Osteoblast (primary cell): ENCODE measurements around the gene ERC1. TPM values are rescaled to one million over a fixed set of nuclear protein-coding genes. Genes with fewer than 3 reads are reported as not detected.

Experiments
- DNase-seq: peaks from one replicate; pipeline ENCODE4 v3.0.0; 2011; ENCODE audit warnings: low spot score, mixed read lengths; ENCODE audit not compliant: insufficient read length; ENCODE audit errors: missing footprints
- H2AFZ ChIP-seq: 2 replicates; pipeline ENCODE4 v1.6.0; 2011; ENCODE audit warnings: mild to moderate bottlenecking, low read length
- H3K27ac ChIP-seq: 2 replicates; pipeline ENCODE4 v1.5.1; 2011; ENCODE audit warnings: mild to moderate bottlenecking, low read depth, low read length, moderate library complexity
- H3K27me3 ChIP-seq: 2 replicates; pipeline ENCODE4 v1.6.0; 2012; ENCODE audit warnings: mild to moderate bottlenecking, control low read depth, inconsistent platforms, low read length, moderate library complexity; ENCODE audit not compliant: insufficient read depth
- H3K36me3 ChIP-seq: 2 replicates; pipeline ENCODE4 v1.5.1; 2011; ENCODE audit warnings: mild to moderate bottlenecking, low read length, control low read depth, moderate library complexity; ENCODE audit not compliant: insufficient read depth
- H3K4me1 ChIP-seq: 2 replicates; pipeline ENCODE4 v1.5.1; 2011; ENCODE audit warnings: mild to moderate bottlenecking, low read length, control low read depth, moderate library complexity; ENCODE audit not compliant: insufficient read depth
- H3K4me2 ChIP-seq: 2 replicates; pipeline ENCODE4 v1.6.0; 2011; ENCODE audit warnings: mild to moderate bottlenecking, low read length; ENCODE audit not compliant: insufficient read depth
- H3K4me3 ChIP-seq: fragments of 200-600 bp; sonication (generic); 3 replicates; pipeline ENCODE4 v1.5.1; 2012; ENCODE audit warnings: mild to moderate bottlenecking, low read length, inconsistent platforms; ENCODE audit not compliant: insufficient read depth
- H3K79me2 ChIP-seq: 2 replicates; pipeline ENCODE4 v1.6.0; 2012; ENCODE audit warnings: mild to moderate bottlenecking, low read length, control low read depth, inconsistent platforms; ENCODE audit not compliant: insufficient read depth
- H3K9me3 ChIP-seq: 2 replicates; pipeline ENCODE4 v1.5.1; 2011; ENCODE audit warnings: low read depth, low read length, control low read depth
- H4K20me1 ChIP-seq: 2 replicates; pipeline ENCODE4 v1.6.0; 2012; ENCODE audit warnings: mild to moderate bottlenecking, low read length, control low read depth; ENCODE audit not compliant: insufficient read depth
- total RNA-seq: library from RNA; depleted of rRNA; stranded (reverse); fragments of >200 nt; gene quantifications from 2 replicates; pipeline ENCODE4 v1.2.3, GENCODE V29; 2012
- TF ChIP-seq, protein P1 (sequence below): IDR thresholded peaks from 2 replicates; pipeline ENCODE4 v1.5.1; 2011; ENCODE audit warnings: mild to moderate bottlenecking, low read depth, low read length, moderate library complexity; ENCODE audit errors: extremely low read depth

Gene ERC1
- total RNA-seq, 1 donor: 36.2 TPM

DNA sequence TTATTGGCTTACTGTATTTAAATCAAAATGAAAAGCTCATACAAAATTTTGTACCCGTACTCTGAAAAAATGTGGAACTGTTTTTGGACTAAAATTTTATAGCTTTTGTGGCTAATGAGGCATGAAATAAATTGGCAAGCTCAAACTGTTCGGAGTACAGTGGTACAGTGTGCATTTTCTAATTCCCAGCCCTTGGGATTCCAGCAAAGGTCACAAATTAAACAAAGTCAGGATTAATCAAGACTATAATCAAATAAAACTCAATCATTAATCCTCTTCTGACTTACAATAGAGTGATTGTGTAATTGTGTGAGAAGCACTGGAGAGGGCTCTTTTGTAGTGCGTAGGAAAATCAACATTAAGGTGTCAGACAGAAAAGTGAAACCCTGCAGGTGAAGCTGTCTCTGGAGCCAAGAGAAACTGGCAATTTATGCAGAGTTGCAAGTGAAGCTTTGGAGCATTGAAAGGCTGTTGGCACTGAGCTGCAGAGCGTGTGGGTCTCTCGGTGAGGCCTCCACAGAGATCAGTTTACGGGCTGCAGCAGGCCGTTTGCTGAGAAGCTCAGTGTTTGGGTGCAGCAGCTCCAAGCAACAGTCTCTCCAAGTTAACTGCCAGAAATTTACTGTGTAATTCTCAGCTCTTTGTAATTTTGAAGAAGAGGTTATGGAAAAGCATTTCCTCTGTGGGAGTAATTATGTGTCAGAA lies 327.5 kb downstream of the ERC1 start:
- peak overlapping the region; percentile 50 for H3K4me3 ChIP-seq
- H3K27ac ChIP-seq: peak overlapping the region; percentile 89

DNA sequence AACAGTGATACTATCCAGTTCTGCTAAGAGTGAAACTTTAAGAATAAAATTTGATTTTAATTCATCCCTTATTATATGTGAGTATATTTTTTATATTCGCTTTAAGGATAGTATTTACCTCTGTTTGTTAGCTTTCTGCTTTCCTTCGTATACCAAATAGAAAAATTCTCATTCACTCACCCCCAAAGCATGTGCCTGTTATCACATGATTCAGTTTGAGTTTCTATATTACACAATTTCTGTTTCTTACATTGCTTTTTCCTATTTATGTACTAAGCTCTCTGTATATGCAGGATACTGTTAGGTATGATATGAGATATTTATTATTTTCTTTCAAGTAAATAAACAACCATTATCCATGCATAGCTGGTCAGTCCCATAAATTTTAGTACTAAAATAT lies 328.2 kb downstream of the ERC1 start:
- DNase-seq: peak; percentile 39
- no peaks in the 10 kb centered on the region for H3K9me3 ChIP-seq
- H3K4me3 ChIP-seq: no peak overlapping the region
- no peaks in the 10 kb centered on the region for H3K79me2 ChIP-seq
- peaks cover 19% of the 10 kb centered on the region for H3K4me1 ChIP-seq
- H3K36me3 ChIP-seq: no peaks in the 10 kb centered on the region
- no peak overlapping the region for H2AFZ ChIP-seq
- H4K20me1 ChIP-seq: no peaks in the 10 kb centered on the region
- H3K4me2 ChIP-seq: peak overlapping the region; percentile 77
- TF ChIP-seq, protein P1, sequence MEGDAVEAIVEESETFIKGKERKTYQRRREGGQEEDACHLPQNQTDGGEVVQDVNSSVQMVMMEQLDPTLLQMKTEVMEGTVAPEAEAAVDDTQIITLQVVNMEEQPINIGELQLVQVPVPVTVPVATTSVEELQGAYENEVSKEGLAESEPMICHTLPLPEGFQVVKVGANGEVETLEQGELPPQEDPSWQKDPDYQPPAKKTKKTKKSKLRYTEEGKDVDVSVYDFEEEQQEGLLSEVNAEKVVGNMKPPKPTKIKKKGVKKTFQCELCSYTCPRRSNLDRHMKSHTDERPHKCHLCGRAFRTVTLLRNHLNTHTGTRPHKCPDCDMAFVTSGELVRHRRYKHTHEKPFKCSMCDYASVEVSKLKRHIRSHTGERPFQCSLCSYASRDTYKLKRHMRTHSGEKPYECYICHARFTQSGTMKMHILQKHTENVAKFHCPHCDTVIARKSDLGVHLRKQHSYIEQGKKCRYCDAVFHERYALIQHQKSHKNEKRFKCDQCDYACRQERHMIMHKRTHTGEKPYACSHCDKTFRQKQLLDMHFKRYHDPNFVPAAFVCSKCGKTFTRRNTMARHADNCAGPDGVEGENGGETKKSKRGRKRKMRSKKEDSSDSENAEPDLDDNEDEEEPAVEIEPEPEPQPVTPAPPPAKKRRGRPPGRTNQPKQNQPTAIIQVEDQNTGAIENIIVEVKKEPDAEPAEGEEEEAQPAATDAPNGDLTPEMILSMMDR: no peak
- no peaks in the 10 kb centered on the region for H3K27me3 ChIP-seq
- H3K27ac ChIP-seq: peak overlapping the region; percentile 89

More for the DNA sequence above, 327.5 kb downstream of the ERC1 start:
- peak; percentile 69 for DNase-seq
- TF ChIP-seq, protein P1: no peak
- Histone ChIP-seq H4K20me1 (no peaks in the 10 kb centered on the region), H3K36me3 (no peaks in the 10 kb centered on the region), H3K4me1 (peaks cover 19% of the 10 kb centered on the region), H3K4me2 (peak overlapping the region; percentile 77), H3K27me3 (no peaks in the 10 kb centered on the region), H3K79me2 (no peaks in the 10 kb centered on the region), H3K9me3 (no peaks in the 10 kb centered on the region), H2AFZ (peak overlapping the region; percentile 44)

DNA sequence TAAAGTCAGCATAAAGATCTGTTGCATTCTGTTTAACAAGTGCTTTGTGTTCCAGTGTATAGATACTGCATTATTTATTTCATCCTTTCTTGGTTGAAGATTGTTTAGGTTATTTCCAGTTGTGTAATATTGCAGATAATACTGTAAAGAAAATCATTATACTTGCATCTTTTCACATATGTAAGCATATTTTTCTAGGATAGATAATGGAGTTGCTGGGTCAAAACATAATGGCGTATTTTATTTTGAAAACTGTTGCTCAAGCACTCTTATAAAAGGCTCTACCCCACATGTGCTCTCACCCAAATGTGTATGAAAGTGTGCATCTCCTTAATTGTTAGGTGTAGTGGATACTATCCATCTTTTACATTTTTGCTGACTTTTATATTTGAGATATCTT lies 329.0 kb downstream of the ERC1 start:
- Histone ChIP-seq H3K4me3 (no peak overlapping the region), H3K4me2 (no peak overlapping the region), H3K9me3 (no peaks in the 10 kb centered on the region), H3K27ac (no peak overlapping the region), H4K20me1 (no peaks in the 10 kb centered on the region), H3K36me3 (no peaks in the 10 kb centered on the region), H3K79me2 (no peaks in the 10 kb centered on the region), H3K27me3 (no peaks in the 10 kb centered on the region), H2AFZ (no peak overlapping the region), H3K4me1 (peaks cover 19% of the 10 kb centered on the region)
- DNase-seq: no peak
- TF ChIP-seq, protein P1: no peak

DNA sequence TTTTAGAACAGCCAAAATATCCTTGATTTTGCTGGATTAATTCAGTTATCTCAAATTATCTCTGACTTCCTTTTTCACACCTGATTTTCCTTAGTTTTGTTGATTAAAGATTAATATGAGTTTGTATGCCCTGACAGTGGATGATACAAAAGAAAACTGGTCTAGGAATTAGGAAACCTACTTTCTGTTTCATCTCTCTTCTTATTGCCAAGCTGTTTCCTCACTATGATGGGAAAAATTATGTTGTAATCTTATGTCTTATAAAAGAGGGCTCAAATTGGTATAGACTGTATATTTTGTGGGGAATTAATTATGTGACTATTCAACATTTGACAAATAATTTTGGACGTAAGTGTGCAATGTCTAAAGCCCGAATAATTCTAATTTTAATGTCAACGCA lies 331.8 kb downstream of the ERC1 start:
- Histone ChIP-seq H2AFZ (no peak overlapping the region), H3K36me3 (no peaks in the 10 kb centered on the region), H3K27ac (no peak overlapping the region), H3K4me3 (no peak overlapping the region), H3K79me2 (no peaks in the 10 kb centered on the region), H3K4me1 (peaks cover 17% of the 10 kb centered on the region), H3K4me2 (no peak overlapping the region), H4K20me1 (no peaks in the 10 kb centered on the region), H3K9me3 (no peaks in the 10 kb centered on the region), H3K27me3 (no peaks in the 10 kb centered on the region)
- TF ChIP-seq, protein P1: no peak
- DNase-seq: no peak
